Endothelial cell of umbilical vein (primary cell): Measurements from ENCODE around the gene ANKRD60.

ENCODE experiments used
- CTCF ChIP-seq, 2 donors: IDR thresholded peaks; 1 replicate in 1 of 2; 2 replicates in 1 of 2; pipeline ENCODE4 v1.5.1; 2011; ENCODE audit warnings: low read length in 2 of 2, mild to moderate bottlenecking in 2 of 2, moderate library complexity in 2 of 2, control low read depth in 1 of 2, inconsistent platforms in 1 of 2, low read depth in 1 of 2; ENCODE audit not compliant: insufficient read depth in 1 of 2; ENCODE audit errors: extremely low read depth in 1 of 2
- EZH2 ChIP-seq: IDR thresholded peaks from 2 replicates; pipeline ENCODE4 v1.6.1; 2012; ENCODE audit warnings: borderline replicate concordance, low read depth, mild to moderate bottlenecking, moderate library complexity, low read length, inconsistent platforms; ENCODE audit not compliant: severe bottlenecking
- GATA2 ChIP-seq: IDR thresholded peaks from 2 replicates; pipeline ENCODE4 v1.7.0; 2011; ENCODE audit warnings: low read depth, mild to moderate bottlenecking, moderate library complexity, mixed read lengths, low read length; ENCODE audit not compliant: insufficient read length, insufficient read depth
- MYC ChIP-seq: IDR thresholded peaks from one replicate; pipeline ENCODE4 v1.6.1; 2011; ENCODE audit warnings: mild to moderate bottlenecking, low read depth, low read length
- POLR2AphosphoS5 ChIP-seq: IDR thresholded peaks from 2 replicates; pipeline ENCODE4 v1.6.1; 2012; ENCODE audit warnings: low read depth, mild to moderate bottlenecking, control low read depth, low read length, moderate library complexity; ENCODE audit not compliant: insufficient read depth

- no peak for TF ChIP-seq CTCF (IDR thresholded peaks at IDR 0.05; ENCODE audit: extremely low read depth in 1 of 2, insufficient read depth in 1 of 2, low read depth in 1 of 2, low read length in 2 of 2)
- TF ChIP-seq MYC = no peak
- no peak for TF ChIP-seq EZH2
- TF ChIP-seq GATA2 = no peak
- no peak for TF ChIP-seq POLR2AphosphoS5
Observed at GRCh38 chr20:58268421-58268821, 40.0 kb upstream of the ANKRD60 start.
